Fibroblast of lung (primary cell): ENCODE results near the gene PSEN1. TPM values are rescaled to one million over a fixed set of nuclear protein-coding genes. Genes with fewer than 3 reads are reported as not detected.

Experiments used
- DNase-seq, 2 donors: peaks; one replicate each; pipeline versions ENCODE4 v3.0.0 to v3.0.0-alpha.2; 2010; ENCODE audit warnings: low read depth in 2 of 2
- H2AFZ ChIP-seq: 2 replicates; pipeline ENCODE4 v1.5.1; 2012; ENCODE audit warnings: low read length, control low read depth, inconsistent platforms
- H3K27ac ChIP-seq: 2 replicates; pipeline ENCODE4 v1.5.1; 2011; ENCODE audit warnings: low read length, control low read depth; ENCODE audit not compliant: insufficient read depth
- H3K27me3 ChIP-seq: 2 replicates; pipeline ENCODE4 v1.5.1; 2011; ENCODE audit warnings: mild to moderate bottlenecking, low read length; ENCODE audit not compliant: control insufficient read depth, insufficient read depth
- H3K36me3 ChIP-seq: 2 replicates; pipeline ENCODE4 v1.5.1; 2011; ENCODE audit warnings: low read length; ENCODE audit not compliant: control insufficient read depth, insufficient read depth
- H3K4me1 ChIP-seq: 2 replicates; pipeline ENCODE4 v1.5.1; 2011; ENCODE audit warnings: low read length; ENCODE audit not compliant: control insufficient read depth, insufficient read depth; ENCODE audit errors: extremely low read depth
- H3K4me2 ChIP-seq: 2 replicates; pipeline ENCODE4 v1.5.1; 2011; ENCODE audit warnings: low read length, control low read depth; ENCODE audit not compliant: insufficient read depth; ENCODE audit errors: extremely low read depth
- H3K4me3 ChIP-seq, 4 experiments: fragments of 200-600 bp in 1 of 4; sonication (generic) in 1 of 4; replicated peaks in 1 of 4; 2 replicates each; pipeline ENCODE4 v1.5.1; 2011 to 2016; ENCODE audit warnings: low read length in 4 of 4, low read depth in 3 of 4, mild to moderate bottlenecking in 3 of 4, control low read depth in 2 of 4, inconsistent platforms in 1 of 4, mixed read lengths in 1 of 4; ENCODE audit not compliant: insufficient read depth in 1 of 4; ENCODE audit errors: control extremely low read depth in 1 of 4
- H3K79me2 ChIP-seq: 2 replicates; pipeline ENCODE4 v1.5.1; 2012; ENCODE audit warnings: mild to moderate bottlenecking, low read length, inconsistent platforms; ENCODE audit not compliant: control insufficient read depth, insufficient read depth
- H3K9ac ChIP-seq: 2 replicates; pipeline ENCODE4 v1.5.1; 2011; ENCODE audit warnings: mild to moderate bottlenecking, low read length, control low read depth; ENCODE audit not compliant: insufficient read depth
- H3K9me3 ChIP-seq: 2 replicates; pipeline ENCODE4 v1.5.1; 2012; ENCODE audit warnings: low read depth, low read length; ENCODE audit not compliant: control insufficient read depth, insufficient read depth
- H4K20me1 ChIP-seq: 2 replicates; pipeline ENCODE4 v1.5.1; 2011; ENCODE audit warnings: low read length; ENCODE audit not compliant: control insufficient read depth, insufficient read depth; ENCODE audit errors: extremely low read depth
- CTCF ChIP-seq, 2 donors: IDR thresholded peaks in 1 of 2; conservative IDR thresholded peaks in 1 of 2; 1 replicate in 1 of 2; 2 replicates in 1 of 2; pipeline ENCODE4 v1.5.1; 2011 to 2012; ENCODE audit warnings: low read length in 2 of 2, control low read depth in 1 of 2, inconsistent platforms in 1 of 2, low read depth in 1 of 2, mild to moderate bottlenecking in 1 of 2
- EZH2 ChIP-seq: IDR thresholded peaks from 2 replicates; pipeline ENCODE4 v1.5.1; 2012; ENCODE audit warnings: low read length, control low read depth, mild to moderate bottlenecking; ENCODE audit errors: missing control alignments
- polyA plus RNA-seq, 2 donors: library from polyadenylated mRNA; depleted of rRNA in 1 of 2; stranded (reverse) in 1 of 2; unstranded in 1 of 2; fragments of >200 nt; gene quantifications; 2 replicates each; pipeline ENCODE4 v1.2.1, GENCODE V29; 2011 to 2012; ENCODE audit warnings: missing spikeins in 1 of 2
- total RNA-seq: library from RNA; depleted of rRNA; stranded (reverse); fragments of >200 nt; gene quantifications from 2 replicates; pipeline ENCODE4 v1.2.1, GENCODE V29; 2014

The PSEN1 gene
- total and polyA plus RNA-seq, 2 donors (not counting 1 experiment from before 2014, with no cell fraction given), result 22.0 to 53.7 TPM

DNA sequence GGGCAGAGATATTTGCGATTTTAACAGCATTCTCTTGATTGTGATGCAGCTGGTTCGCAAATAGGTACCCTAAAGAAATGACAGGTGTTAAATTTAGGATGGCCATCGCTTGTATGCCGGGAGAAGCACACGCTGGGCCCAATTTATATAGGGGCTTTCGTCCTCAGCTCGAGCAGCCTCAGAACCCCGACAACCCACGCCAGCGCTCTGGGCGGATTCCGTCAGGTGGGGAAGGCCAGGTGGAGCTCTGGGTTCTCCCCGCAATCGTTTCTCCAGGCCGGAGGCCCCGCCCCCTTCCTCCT is 271 bp upstream of the PSEN1 start:
- no peaks in the 10 kb centered on the region for H3K27me3 ChIP-seq
- no peaks in the 10 kb centered on the region for H3K36me3 ChIP-seq
- peak overlapping the region; percentile 96 for H3K9ac ChIP-seq
- no peaks in the 10 kb centered on the region for H3K9me3 ChIP-seq
- H2AFZ ChIP-seq, result peak overlapping the region; percentile 91
- DNase-seq, result no peak
- no peaks in the 10 kb centered on the region for H3K4me1 ChIP-seq
- H3K4me2 ChIP-seq, result peak overlapping the region; percentile 87
- H4K20me1 ChIP-seq, result no peaks in the 10 kb centered on the region
- H3K4me3 ChIP-seq, result peak overlapping the region; percentile 69 to 98 (median 77)
- H3K79me2 ChIP-seq, result peaks cover 28% of the 10 kb centered on the region
- H3K27ac ChIP-seq, result peak overlapping the region; percentile 97
- no peak for TF ChIP-seq EZH2
- no peak for TF ChIP-seq CTCF (conservative IDR thresholded peaks at IDR 0.05 in 1 of 2, IDR thresholded peaks at IDR 0.05 in 1 of 2; ENCODE audit: low read depth in 1 of 2, low read length in 2 of 2)

DNA sequence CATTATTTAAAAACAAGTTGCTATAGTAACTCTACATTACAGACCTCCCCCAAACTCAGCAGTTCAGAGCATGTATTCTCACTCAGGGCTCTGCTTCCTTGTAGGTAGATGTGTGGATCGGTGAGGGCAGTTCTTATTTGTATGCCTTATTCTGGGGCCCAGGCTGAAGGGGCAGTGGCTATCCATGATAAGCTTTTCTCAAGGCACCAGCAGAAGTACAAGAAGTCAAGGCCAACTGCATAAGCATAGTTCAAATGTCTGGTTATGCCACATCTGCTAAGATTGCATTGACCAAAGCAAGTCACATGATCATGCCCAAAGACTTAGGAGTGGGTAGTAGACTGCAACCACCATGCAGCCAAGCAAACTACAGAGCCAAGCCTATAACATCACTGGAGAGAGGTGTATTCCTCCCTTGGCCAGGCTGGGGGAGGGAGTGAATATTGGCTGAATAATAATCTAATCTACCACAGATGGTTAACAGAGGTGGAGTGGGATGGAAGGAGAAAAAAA is 4.6 kb downstream of the PSEN1 start:
- no peaks in the 10 kb centered on the region for H4K20me1 ChIP-seq

GRCh38 chr14:73142216-73142615 is 5.9 kb downstream of the PSEN1 start:
- Histone ChIP-seq H3K27ac (no peak overlapping the region), H3K79me2 (peaks cover 51% of the 10 kb centered on the region), H3K4me3 (no peak overlapping the region), H3K9me3 (no peaks in the 10 kb centered on the region), H3K36me3 (no peaks in the 10 kb centered on the region), H2AFZ (no peak overlapping the region), H4K20me1 (no peaks in the 10 kb centered on the region), H3K4me1 (peaks cover 2% of the 10 kb centered on the region), H3K27me3 (no peaks in the 10 kb centered on the region), H3K4me2 (no peak overlapping the region), H3K9ac (no peak overlapping the region)
- TF ChIP-seq CTCF (conservative IDR thresholded peaks at IDR 0.05 in 1 of 2, IDR thresholded peaks at IDR 0.05 in 1 of 2; ENCODE audit: low read depth in 1 of 2, low read length in 2 of 2) (no peak), EZH2 (no peak)
- DNase-seq, result no peak

More for the DNA sequence above, 4.6 kb downstream of the PSEN1 start:
- Histone ChIP-seq H2AFZ (no peak overlapping the region), H3K36me3 (no peaks in the 10 kb centered on the region), H3K79me2 (peaks cover 52% of the 10 kb centered on the region), H3K27me3 (no peaks in the 10 kb centered on the region), H3K9ac (no peak overlapping the region), H3K27ac (no peak overlapping the region), H3K4me1 (no peaks in the 10 kb centered on the region), H3K4me3 (no peak overlapping the region), H3K9me3 (no peaks in the 10 kb centered on the region), H3K4me2 (no peak overlapping the region)
- DNase-seq, result no peak
- TF ChIP-seq CTCF (conservative IDR thresholded peaks at IDR 0.05 in 1 of 2, IDR thresholded peaks at IDR 0.05 in 1 of 2; ENCODE audit: low read depth in 1 of 2, low read length in 2 of 2), result no peak
